Ishikawa (cell line): Measurements from ENCODE around the gene RAB3IL1.

Experiments used
- CEBPB ChIP-seq: IDR thresholded peaks from 2 replicates; pipeline ENCODE4 v1.6.1; 2012
- CREB1 ChIP-seq: IDR thresholded peaks from 2 replicates; pipeline ENCODE4 v1.6.1; 2012; ENCODE audit warnings: low read depth
- EGR1 ChIP-seq: IDR thresholded peaks from 2 replicates; pipeline ENCODE4 v1.6.1; 2012
- EP300 ChIP-seq: IDR thresholded peaks from 2 replicates; pipeline ENCODE4 v1.6.1; 2012; ENCODE audit warnings: borderline replicate concordance
- FOXM1 ChIP-seq: IDR thresholded peaks from 2 replicates; pipeline ENCODE4 v1.6.1; 2012; ENCODE audit warnings: low read depth, borderline replicate concordance
- MAX ChIP-seq: IDR thresholded peaks from 2 replicates; pipeline ENCODE4 v1.6.1; 2012
- NFIC ChIP-seq: IDR thresholded peaks from 2 replicates; pipeline ENCODE4 v1.6.1; 2012
- RAD21 ChIP-seq: IDR thresholded peaks from 2 replicates; pipeline ENCODE4 v1.6.1; 2012; ENCODE audit warnings: low read depth
- YY1 ChIP-seq: IDR thresholded peaks from 2 replicates; pipeline ENCODE4 v1.6.1; 2012; ENCODE audit warnings: low read depth
- TF ChIP-seq, protein P1 (sequence below): IDR thresholded peaks from 2 replicates; pipeline ENCODE4 v1.6.1; 2012
- TF ChIP-seq, protein P2 (sequence below): IDR thresholded peaks from 2 replicates; pipeline ENCODE4 v1.6.1; 2012; ENCODE audit warnings: low read depth, mild to moderate bottlenecking

- no peak for TF ChIP-seq CEBPB
- no peak for TF ChIP-seq MAX
- TF ChIP-seq EGR1: no peak
- no peak for TF ChIP-seq FOXM1
- TF ChIP-seq EP300: no peak
- no peak for TF ChIP-seq YY1
- TF ChIP-seq RAD21: no peak
- TF ChIP-seq, protein P1, sequence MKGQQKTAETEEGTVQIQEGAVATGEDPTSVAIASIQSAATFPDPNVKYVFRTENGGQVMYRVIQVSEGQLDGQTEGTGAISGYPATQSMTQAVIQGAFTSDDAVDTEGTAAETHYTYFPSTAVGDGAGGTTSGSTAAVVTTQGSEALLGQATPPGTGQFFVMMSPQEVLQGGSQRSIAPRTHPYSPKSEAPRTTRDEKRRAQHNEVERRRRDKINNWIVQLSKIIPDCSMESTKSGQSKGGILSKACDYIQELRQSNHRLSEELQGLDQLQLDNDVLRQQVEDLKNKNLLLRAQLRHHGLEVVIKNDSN: no peak
- TF ChIP-seq, protein P2, sequence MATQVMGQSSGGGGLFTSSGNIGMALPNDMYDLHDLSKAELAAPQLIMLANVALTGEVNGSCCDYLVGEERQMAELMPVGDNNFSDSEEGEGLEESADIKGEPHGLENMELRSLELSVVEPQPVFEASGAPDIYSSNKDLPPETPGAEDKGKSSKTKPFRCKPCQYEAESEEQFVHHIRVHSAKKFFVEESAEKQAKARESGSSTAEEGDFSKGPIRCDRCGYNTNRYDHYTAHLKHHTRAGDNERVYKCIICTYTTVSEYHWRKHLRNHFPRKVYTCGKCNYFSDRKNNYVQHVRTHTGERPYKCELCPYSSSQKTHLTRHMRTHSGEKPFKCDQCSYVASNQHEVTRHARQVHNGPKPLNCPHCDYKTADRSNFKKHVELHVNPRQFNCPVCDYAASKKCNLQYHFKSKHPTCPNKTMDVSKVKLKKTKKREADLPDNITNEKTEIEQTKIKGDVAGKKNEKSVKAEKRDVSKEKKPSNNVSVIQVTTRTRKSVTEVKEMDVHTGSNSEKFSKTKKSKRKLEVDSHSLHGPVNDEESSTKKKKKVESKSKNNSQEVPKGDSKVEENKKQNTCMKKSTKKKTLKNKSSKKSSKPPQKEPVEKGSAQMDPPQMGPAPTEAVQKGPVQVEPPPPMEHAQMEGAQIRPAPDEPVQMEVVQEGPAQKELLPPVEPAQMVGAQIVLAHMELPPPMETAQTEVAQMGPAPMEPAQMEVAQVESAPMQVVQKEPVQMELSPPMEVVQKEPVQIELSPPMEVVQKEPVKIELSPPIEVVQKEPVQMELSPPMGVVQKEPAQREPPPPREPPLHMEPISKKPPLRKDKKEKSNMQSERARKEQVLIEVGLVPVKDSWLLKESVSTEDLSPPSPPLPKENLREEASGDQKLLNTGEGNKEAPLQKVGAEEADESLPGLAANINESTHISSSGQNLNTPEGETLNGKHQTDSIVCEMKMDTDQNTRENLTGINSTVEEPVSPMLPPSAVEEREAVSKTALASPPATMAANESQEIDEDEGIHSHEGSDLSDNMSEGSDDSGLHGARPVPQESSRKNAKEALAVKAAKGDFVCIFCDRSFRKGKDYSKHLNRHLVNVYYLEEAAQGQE: no peak
- TF ChIP-seq NFIC: no peak
- no peak for TF ChIP-seq CREB1
These were observed 6.7 kb upstream of the RAB3IL1 start for GRCh38 chr11:61924064-61924455.
